Activated T-cell treated with anti-CD3 and anti-CD28 coated beads, Interleukin-2, amount 50 U/mL, for 72 hours (primary cell): ENCODE results near the gene ERVFRD-1. TPM values are rescaled to one million over a fixed set of nuclear protein-coding genes. Genes with fewer than 3 reads are reported as not detected.

Experiments
- total RNA-seq, 2 donors: library from RNA; stranded (reverse); gene quantifications; one replicate each; pipeline ENCODE4 v1.2.3, GENCODE V29; 2022

Gene ERVFRD-1
- total RNA-seq, 2 donors from 2014 or later, result not detected

Other genes starting within 250 kb of the ERVFRD-1 start
- gene GCM2, start 229.7 kb downstream of the ERVFRD-1 start, total RNA-seq, result not detected
- gene SYCP2L, start 224.7 kb downstream of the ERVFRD-1 start, total RNA-seq, result under 1 TPM in 1 of 2 donors, not detected in 1; 0.14 TPM
- gene ELOVL2, start 67.4 kb downstream of the ERVFRD-1 start, total RNA-seq, result under 1 TPM in 1 of 2 donors, not detected in 1; 0.07 TPM
- 1 to 10 TPM; 9.1 to 9.9 TPM for gene SMIM13, start 17.9 kb downstream of the ERVFRD-1 start, total RNA-seq
- 10 to 100 TPM; 20.8 to 36.4 TPM for gene NEDD9, start 120.9 kb upstream of the ERVFRD-1 start, total RNA-seq